Activated B cell treated with CpG ODN at 0.5 μM for 24 hours (primary cell): ENCODE data around the gene RAD51B. TPM values are rescaled to one million over a fixed set of nuclear protein-coding genes. Genes with fewer than 3 reads are reported as not detected.
"Not testable (repeated sequence)": the region's sequence is repeated elsewhere in the genome, so short reads cannot be mapped to it uniquely, and the experiment has no call there.

Source experiments
- ATAC-seq: fragments of 200-7000 bp; cut with Tn5 transposase; one replicate; pipeline ENCODE4 v1.10.0; 2021; ENCODE audit warnings: low read depth, mild to moderate bottlenecking, moderate library complexity
- CTCF ChIA-PET: fragments of 350-600 bp; sonication (Branson Sonifier 250); formaldehyde crosslinking; loops from one replicate; lab custom pipeline; 2021; ENCODE audit warnings: antibody characterized with exemption; lab: Charles Lee
- POLR2A ChIA-PET: fragments of 350-600 bp; sonication (Branson Sonifier 250); formaldehyde crosslinking; loops from one replicate; lab custom pipeline; 2021; ENCODE audit warnings: antibody characterized with exemption; lab: Charles Lee
- DNase-seq: peaks from one replicate; pipeline ENCODE4 v3.0.0; 2022
- H3K27ac Mint-ChIP-seq: one replicate; pipeline ENCODE4 v1.8.0; 2020; ENCODE audit warnings: mixed read lengths
- H3K27me3 Mint-ChIP-seq: one replicate; pipeline ENCODE4 v1.8.0; 2021; ENCODE audit warnings: mixed read lengths
- H3K36me3 Mint-ChIP-seq: one replicate; pipeline ENCODE4 v1.8.0; 2021; ENCODE audit warnings: low read depth, mixed read lengths
- H3K4me1 Mint-ChIP-seq: one replicate; pipeline ENCODE4 v1.8.0; 2021; ENCODE audit warnings: mixed read lengths
- H3K4me3 Mint-ChIP-seq: one replicate; pipeline ENCODE4 v1.8.0; 2020; ENCODE audit warnings: mild to moderate bottlenecking, mixed read lengths
- H3K9me3 Mint-ChIP-seq: one replicate; pipeline ENCODE4 v1.8.0; 2020; ENCODE audit warnings: mixed read lengths
- intact Hi-C: fragments of 100-400 bp; cut with micrococcal nuclease; formaldehyde crosslinking; loops from one replicate; pipeline ENCODE4 v1.15.1; 2024
- total RNA-seq: library from RNA; stranded (reverse); gene quantifications from 2 replicates; pipeline ENCODE4 v1.2.3, GENCODE V29; 2022
- TF ChIP-seq, protein P1 (sequence below): fragments of 200-600 bp; IDR thresholded peaks from one replicate; pipeline ENCODE4 v1.8.0; 2022; ENCODE audit warnings: antibody characterized with exemption, mild to moderate bottlenecking

Gene RAD51B
- total RNA-seq, 1 donor from 2014 or later: 53.9 TPM

GRCh38 chr14:68216079-68216478, 396.5 kb downstream of the RAD51B start:
- ChIA-PET CTCF (no interaction called here), POLR2A (interaction anchor here (0.7 to 0.9 kb wide), 4 partner anchors 16 to 577 kb away, joined by 3 to 6 read pairs (median 4); partner anchors contain the start of gene ZFP36L1)
- intact Hi-C loops: no loop called here
- Mint-ChIP-seq H3K27me3 (no peaks in the 10 kb centered on the region), H3K4me3 (peak overlapping the region; percentile 21), H3K36me3 (no peaks in the 10 kb centered on the region), H3K4me1 (peaks cover 44% of the 10 kb centered on the region), H3K27ac (peak overlapping the region; percentile 75), H3K9me3 (no peaks in the 10 kb centered on the region)
- TF ChIP-seq, protein P1, sequence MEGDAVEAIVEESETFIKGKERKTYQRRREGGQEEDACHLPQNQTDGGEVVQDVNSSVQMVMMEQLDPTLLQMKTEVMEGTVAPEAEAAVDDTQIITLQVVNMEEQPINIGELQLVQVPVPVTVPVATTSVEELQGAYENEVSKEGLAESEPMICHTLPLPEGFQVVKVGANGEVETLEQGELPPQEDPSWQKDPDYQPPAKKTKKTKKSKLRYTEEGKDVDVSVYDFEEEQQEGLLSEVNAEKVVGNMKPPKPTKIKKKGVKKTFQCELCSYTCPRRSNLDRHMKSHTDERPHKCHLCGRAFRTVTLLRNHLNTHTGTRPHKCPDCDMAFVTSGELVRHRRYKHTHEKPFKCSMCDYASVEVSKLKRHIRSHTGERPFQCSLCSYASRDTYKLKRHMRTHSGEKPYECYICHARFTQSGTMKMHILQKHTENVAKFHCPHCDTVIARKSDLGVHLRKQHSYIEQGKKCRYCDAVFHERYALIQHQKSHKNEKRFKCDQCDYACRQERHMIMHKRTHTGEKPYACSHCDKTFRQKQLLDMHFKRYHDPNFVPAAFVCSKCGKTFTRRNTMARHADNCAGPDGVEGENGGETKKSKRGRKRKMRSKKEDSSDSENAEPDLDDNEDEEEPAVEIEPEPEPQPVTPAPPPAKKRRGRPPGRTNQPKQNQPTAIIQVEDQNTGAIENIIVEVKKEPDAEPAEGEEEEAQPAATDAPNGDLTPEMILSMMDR: no peak
- ATAC-seq (no peak), DNase-seq (no peak)

GRCh38 chr14:68216957-68217356, 397.4 kb downstream of the RAD51B start:
- no peak overlapping the region for H3K27ac Mint-ChIP-seq
- POLR2A ChIA-PET: no interaction called here
- DNase-seq: no peak
- TF ChIP-seq, protein P1: no peak
- peaks cover 35% of the 10 kb centered on the region for H3K4me1 Mint-ChIP-seq
- no peak for ATAC-seq
- H3K9me3 Mint-ChIP-seq: no peaks in the 10 kb centered on the region
- H3K27me3 Mint-ChIP-seq: no peaks in the 10 kb centered on the region
- intact Hi-C loops: no loop called here
- no peaks in the 10 kb centered on the region for H3K36me3 Mint-ChIP-seq
- CTCF ChIA-PET: no interaction called here
- H3K4me3 Mint-ChIP-seq: no peak overlapping the region

- intact Hi-C loops: no loop called here
- DNase-seq: no peak
- no peak overlapping the region for H3K27ac Mint-ChIP-seq
- peaks cover 29% of the 10 kb centered on the region for H3K4me1 Mint-ChIP-seq
- no peak for ATAC-seq
- no peaks in the 10 kb centered on the region for H3K36me3 Mint-ChIP-seq
- TF ChIP-seq, protein P1: no peak
- CTCF ChIA-PET: interaction anchor here (1.5 kb wide), 1 partner anchor 11 kb away, joined by 4 read pairs; no protein-coding TSS in a partner anchor
- no peaks in the 10 kb centered on the region for H3K27me3 Mint-ChIP-seq
- H3K9me3 Mint-ChIP-seq: no peaks in the 10 kb centered on the region
- no peak overlapping the region for H3K4me3 Mint-ChIP-seq
- POLR2A ChIA-PET: no interaction called here
Observed at GRCh38 chr14:68217791-68218340, 398.3 kb downstream of the RAD51B start.

DNA sequence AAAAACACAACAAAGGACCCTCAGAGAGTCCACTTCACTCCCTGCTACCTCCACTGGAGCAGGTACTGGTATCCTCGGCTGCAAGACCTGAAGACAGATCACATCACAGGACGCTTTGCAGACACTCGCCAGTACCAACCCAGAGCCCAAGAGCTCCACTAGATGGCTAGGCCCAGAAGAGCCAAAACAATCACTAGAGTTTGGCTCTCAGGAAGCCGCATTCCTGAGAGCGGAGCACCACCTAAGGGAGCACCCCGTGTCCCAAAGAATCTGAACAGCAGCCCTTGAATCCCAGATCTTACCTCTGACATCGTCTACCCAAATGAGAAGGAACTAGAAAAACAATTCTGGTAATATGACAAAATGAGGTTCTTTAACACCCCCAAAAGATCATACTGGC, 399.8 kb downstream of the RAD51B start:
- CTCF ChIA-PET: interaction anchor here (1.5 kb wide), 1 partner anchor 9 kb away, joined by 4 read pairs; no protein-coding TSS in a partner anchor
- intact Hi-C loops: no loop called here
- Mint-ChIP-seq H3K27me3 (no peaks in the 10 kb centered on the region), H3K27ac (no peak overlapping the region), H3K4me1 (peaks cover 20% of the 10 kb centered on the region), H3K4me3 (no peak overlapping the region), H3K36me3 (no peaks in the 10 kb centered on the region), H3K9me3 (no peaks in the 10 kb centered on the region)
- DNase-seq: no peak
- TF ChIP-seq, protein P1: no peak
- ATAC-seq: no peak
- POLR2A ChIA-PET: interaction anchor here (0.6 to 0.9 kb wide), 2 partner anchors 9 to 74 kb away, joined by 3 read pairs; no protein-coding TSS in a partner anchor

- H3K27ac Mint-ChIP-seq, H3K9me3 Mint-ChIP-seq, H3K27me3 Mint-ChIP-seq, DNase-seq, POLR2A ChIA-PET, H3K4me1 Mint-ChIP-seq, H3K4me3 Mint-ChIP-seq, H3K36me3 Mint-ChIP-seq, intact Hi-C loops, ATAC-seq, CTCF ChIA-PET: not testable (repeated sequence)
Observed at GRCh38 chr14:68221046-68221445, 401.5 kb downstream of the RAD51B start.
